K562 (cell line): ENCODE measurements around the gene HSPA1B. TPM values are rescaled to one million over a fixed set of nuclear protein-coding genes. Genes with fewer than 3 reads are reported as not detected.

Experiments
- ATAC-seq: fragments of 200-7000 bp; cut with Tn5 transposase; 3 replicates; pipeline ENCODE4 v1.9.1; 2020; ENCODE audit warnings: moderate library complexity
- BruUV-seq: library from RNA; stranded (reverse); fragments of 400-500 nt; replicated peaks from 2 replicates; lab custom pipeline; 2021; lab: Mats Ljungman, UMichigan
- CTCF ChIA-PET: fragments of 300-600 bp; formaldehyde crosslinking; extraction: SDS; loops from one replicate; lab custom pipeline; 2021; ENCODE audit warnings: low intra/inter-chr PET ratio; lab: Yijun Ruan, JAX
- POLR2A ChIA-PET: fragments of 300-600, 350-650 bp; sonication (Branson Sonifier 250); formaldehyde crosslinking; extraction: SDS; loops from one replicate; lab custom pipeline; 2021; ENCODE audit warnings: antibody characterized with exemption, inconsistent platforms; lab: Yijun Ruan, JAX
- DNase-seq, 4 experiments: peaks; one replicate each; pipeline versions ENCODE4 v3.0.0 to v3.0.0-alpha.2; 2011 to 2018; ENCODE audit warnings: low spot score in 3 of 4, mixed read lengths in 3 of 4; ENCODE audit errors: extremely low read depth in 1 of 4
- FAIRE-seq: peaks from 2 replicates; lab custom pipeline; 2011; peaks lifted over from hg19 to GRCh38; lab: Jason Lieb, UNC
- H2AFZ ChIP-seq: 2 replicates; pipeline ENCODE4 v1.6.0; 2011; ENCODE audit warnings: low read depth, low read length, control low read depth, inconsistent platforms
- H3K27ac ChIP-seq: fragments of 200-600 bp; 3 replicates; pipeline ENCODE4 v1.8.0; 2011; ENCODE audit warnings: low read depth, mild to moderate bottlenecking, control low read depth, inconsistent platforms, low read length, moderate library complexity, mixed read lengths; ENCODE audit errors: extremely low read depth
- H3K27me3 ChIP-seq, 2 experiments: fragments of 300-600 bp in 1 of 2; 2 replicates in 1 of 2; 3 replicates in 1 of 2; pipeline versions ENCODE4 v1.6.0 to v1.8.0; 2011; ENCODE audit warnings: inconsistent platforms in 2 of 2, low read length in 2 of 2, mild to moderate bottlenecking in 1 of 2, mixed read lengths in 1 of 2, moderate library complexity in 1 of 2; ENCODE audit not compliant: control insufficient read depth in 2 of 2, insufficient read depth in 2 of 2
- H3K36me3 ChIP-seq: fragments of 300-600 bp; 3 replicates; pipeline ENCODE4 v1.8.0; 2011; ENCODE audit warnings: mild to moderate bottlenecking, low read length, inconsistent platforms; ENCODE audit not compliant: control insufficient read depth, insufficient read depth
- H3K4me1 ChIP-seq, 2 experiments: fragments of 200-600 bp in 1 of 2; replicated peaks in 1 of 2; 2 replicates in 1 of 2; 3 replicates in 1 of 2; pipeline versions ENCODE4 v1.5.1 to v1.8.0; 2011; ENCODE audit warnings: inconsistent platforms in 2 of 2, low read length in 2 of 2, mild to moderate bottlenecking in 1 of 2, mixed read lengths in 1 of 2, moderate library complexity in 1 of 2; ENCODE audit not compliant: control insufficient read depth in 2 of 2, insufficient read depth in 2 of 2
- H3K4me2 ChIP-seq: 2 replicates; pipeline ENCODE4 v1.6.1; 2011; ENCODE audit warnings: low read length, control low read depth, inconsistent platforms, mixed read lengths; ENCODE audit not compliant: insufficient read depth
- H3K4me3 ChIP-seq: fragments of 200-600 bp; sonication (generic), shearing (Covaris generic); 2 replicates; pipeline ENCODE4 v1.5.1; 2016; ENCODE audit warnings: control low read depth, inconsistent platforms
- H3K79me2 ChIP-seq: fragments of 200-600 bp; 3 replicates; pipeline ENCODE4 v1.8.0; 2011; ENCODE audit warnings: low read length, inconsistent platforms; ENCODE audit not compliant: control insufficient read depth, insufficient read depth
- H3K9ac ChIP-seq, 2 experiments: 2 replicates each; pipeline versions ENCODE4 v1.6.0 to v1.6.1; 2011; ENCODE audit warnings: low read depth in 2 of 2, low read length in 2 of 2, control low read depth in 1 of 2, inconsistent platforms in 1 of 2, mild to moderate bottlenecking in 1 of 2, mixed read lengths in 1 of 2; ENCODE audit not compliant: insufficient read depth in 1 of 2
- H3K9me1 ChIP-seq: one replicate; pipeline ENCODE4 v1.6.0; 2011; ENCODE audit warnings: inconsistent platforms, mild to moderate bottlenecking, low read length, moderate library complexity; ENCODE audit not compliant: control insufficient read depth, insufficient read depth
- H3K9me3 ChIP-seq: replicated peaks from 2 replicates; pipeline ENCODE4 v1.5.1; 2011; ENCODE audit warnings: low read depth, low read length, inconsistent platforms; ENCODE audit not compliant: control insufficient read depth, insufficient read depth
- H4K20me1 ChIP-seq: replicated peaks from 2 replicates; pipeline ENCODE4 v1.6.1; 2011; ENCODE audit warnings: low read length, inconsistent platforms, mixed read lengths; ENCODE audit not compliant: control insufficient read depth, insufficient read depth
- BRCA1 ChIP-seq, 2 experiments: fragments of 450-650 bp in 1 of 2; sonication (generic) in 1 of 2; formaldehyde crosslinking in 1 of 2; IDR thresholded peaks; 2 replicates each; pipeline versions ENCODE4 v1.5.0 to v1.6.1; 2017 to 2020; ENCODE audit warnings: mild to moderate bottlenecking in 1 of 2, missing genetic modification reagents in 1 of 2
- TFAP4 ChIP-seq: sonication (generic); formaldehyde crosslinking; IDR thresholded peaks from 2 replicates; pipeline ENCODE4 v1.8.0; 2022; ENCODE audit warnings: missing genetic modification reagents, mild to moderate bottlenecking, moderate library complexity, borderline replicate concordance
- ZFX ChIP-seq: sonication (generic); formaldehyde crosslinking; IDR thresholded peaks from 2 replicates; pipeline ENCODE4 v1.8.0; 2022; ENCODE audit warnings: mild to moderate bottlenecking, missing genetic modification reagents, moderate library complexity
- WGBS: fragments of 100-300 bp; shearing (Covaris generic); methylation state at CpG from one replicate; pipeline ENCODE4 v1.1.6; 2016; ENCODE audit warnings: low coverage, mixed read lengths; ENCODE audit not compliant: insufficient coverage; ENCODE audit errors: missing lambda C conversion rate; 5-methylcytosine and 5-hydroxymethylcytosine counted together
- in situ Hi-C: fragments of 300-500 bp; cut with MboI; formaldehyde crosslinking; loops from 4 replicates; pipeline ENCODE4 v1.15.0; 2018; ENCODE audit warnings: inconsistent platforms, mixed read lengths
- intact Hi-C: fragments of 100-400 bp; cut with micrococcal nuclease; formaldehyde crosslinking; loops from 2 replicates; pipeline ENCODE4 v1.14.2; 2022
- polyA plus RNA-seq, 8 experiments: library from polyadenylated mRNA; depleted of rRNA in 4 of 8; stranded (reverse) in 5 of 8; unstranded in 3 of 8; fragments of >200 nt; fragmentation: Nextera tagmentation in 2 of 8; fragmentation: Illumina TruSeq in 1 of 8; extraction: Ambion mirVana in 2 of 8; extraction: Trizol in 1 of 8; gene quantifications; 2 replicates each; pipeline versions ENCODE4 v1.2.1 to v1.2.3, GENCODE V29; 2011 to 2014; ENCODE audit warnings: inconsistent platforms in 1 of 8, missing spikeins in 1 of 8
- total RNA-seq, 7 experiments: library from RNA; depleted of rRNA in 6 of 7; stranded (reverse); fragments of >200 nt in 6 of 7; fragmentation: Illumina TruSeq in 2 of 7; extraction: Trizol in 2 of 7; gene quantifications; 2 replicates each; pipeline versions ENCODE4 v1.2.1 to v1.2.3, GENCODE V29; 2011 to 2021; ENCODE audit warnings: low replicate concordance in 1 of 7
- TF ChIP-seq, protein P1 (sequence below): conservative IDR thresholded peaks from 2 replicates; pipeline ENCODE4 v1.6.1; 2011; ENCODE audit warnings: low read depth, mild to moderate bottlenecking, low read length; ENCODE audit not compliant: control insufficient read depth
- TF ChIP-seq, protein P2 (sequence below): IDR thresholded peaks from 3 replicates; pipeline ENCODE4 v1.6.1; 2011; ENCODE audit warnings: borderline replicate concordance, mild to moderate bottlenecking; ENCODE audit not compliant: insufficient read length, insufficient read depth

HSPA1B gene
- total and polyA plus RNA-seq, 9 of the 15 experiments (the other 6 are each of a cell fraction or from before 2014, with no cell fraction given): 0.27 to 227 (median 51.2) TPM

DNA sequence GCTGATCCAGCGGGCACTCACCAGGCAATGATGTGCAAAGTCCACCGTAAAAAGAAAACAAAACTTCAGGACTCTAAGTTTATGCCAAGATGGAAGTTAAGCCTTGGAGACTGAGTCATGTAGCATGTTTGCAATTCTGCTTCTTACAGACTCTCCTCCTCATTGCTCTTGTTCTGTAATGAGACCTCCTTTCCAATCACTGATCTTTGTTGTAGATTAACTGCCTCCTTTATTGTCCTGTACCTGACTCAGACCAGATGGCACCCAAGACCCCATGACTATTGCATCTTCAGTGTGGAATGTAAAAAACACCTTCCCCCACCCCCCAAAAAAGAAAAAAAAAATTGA, 23.9 kb downstream of the HSPA1B start:
- no peak overlapping the region for H3K27ac ChIP-seq
- no peak overlapping the region for H3K4me3 ChIP-seq
- DNase-seq (no peak), FAIRE-seq (no peak), ATAC-seq (no peak)
- in situ Hi-C loops (no loop called here), intact Hi-C loops (no loop called here)
- H2AFZ ChIP-seq: peak overlapping the region; percentile 4; the same call in 1 of the 2 replicates
- no peak overlapping the region for H3K4me2 ChIP-seq
- H4K20me1 ChIP-seq: no peaks in the 10 kb centered on the region
- no TSS peak for BruUV-seq
- no peaks in the 10 kb centered on the region for H3K36me3 ChIP-seq
- ChIA-PET CTCF (interaction anchor here (0.9 kb wide), 1 partner anchor 126 kb away, joined by 3 read pairs; no protein-coding TSS in a partner anchor), POLR2A (interaction anchor here (1.0 to 15.7 kb wide), 5 partner anchors 8 to 200 kb away, joined by 3 to 229 read pairs (median 4); partner anchors contain the start of gene GPANK1)
- H3K9me3 ChIP-seq: no peaks in the 10 kb centered on the region; the same call in 1 of the 2 replicates
- H3K9ac ChIP-seq: no peak overlapping the region
- no peaks in the 10 kb centered on the region for H3K79me2 ChIP-seq
- peaks cover 0 to 8% of the 10 kb centered on the region in 2 experiments; a peak in 2 of 5 replicates for H3K4me1 ChIP-seq
- WGBS: 22% methylated on average over 2 of the region's 2 CpGs
- H3K27me3 ChIP-seq: no peaks in the 10 kb centered on the region
- H3K9me1 ChIP-seq: no peaks in the 10 kb centered on the region
- TF ChIP-seq ZFX (CRISPR knock-in tag) (0 out of 2 replicates have a peak, but pooled peaks have one; percentile 17), BRCA1 (IDR thresholded peaks at IDR 0.05) (no peak), BRCA1 (CRISPR knock-in tag; IDR thresholded peaks at IDR 0.05) (0 out of 2 replicates have a peak, but pooled peaks have one; percentile 17), TFAP4 (peak; percentile 18; the same call in 1 of the 2 replicates)
- TF ChIP-seq, protein P1, sequence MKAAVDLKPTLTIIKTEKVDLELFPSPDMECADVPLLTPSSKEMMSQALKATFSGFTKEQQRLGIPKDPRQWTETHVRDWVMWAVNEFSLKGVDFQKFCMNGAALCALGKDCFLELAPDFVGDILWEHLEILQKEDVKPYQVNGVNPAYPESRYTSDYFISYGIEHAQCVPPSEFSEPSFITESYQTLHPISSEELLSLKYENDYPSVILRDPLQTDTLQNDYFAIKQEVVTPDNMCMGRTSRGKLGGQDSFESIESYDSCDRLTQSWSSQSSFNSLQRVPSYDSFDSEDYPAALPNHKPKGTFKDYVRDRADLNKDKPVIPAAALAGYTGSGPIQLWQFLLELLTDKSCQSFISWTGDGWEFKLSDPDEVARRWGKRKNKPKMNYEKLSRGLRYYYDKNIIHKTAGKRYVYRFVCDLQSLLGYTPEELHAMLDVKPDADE: 0 out of 2 replicates have a peak, but pooled peaks have one; percentile 36
- TF ChIP-seq, protein P2, sequence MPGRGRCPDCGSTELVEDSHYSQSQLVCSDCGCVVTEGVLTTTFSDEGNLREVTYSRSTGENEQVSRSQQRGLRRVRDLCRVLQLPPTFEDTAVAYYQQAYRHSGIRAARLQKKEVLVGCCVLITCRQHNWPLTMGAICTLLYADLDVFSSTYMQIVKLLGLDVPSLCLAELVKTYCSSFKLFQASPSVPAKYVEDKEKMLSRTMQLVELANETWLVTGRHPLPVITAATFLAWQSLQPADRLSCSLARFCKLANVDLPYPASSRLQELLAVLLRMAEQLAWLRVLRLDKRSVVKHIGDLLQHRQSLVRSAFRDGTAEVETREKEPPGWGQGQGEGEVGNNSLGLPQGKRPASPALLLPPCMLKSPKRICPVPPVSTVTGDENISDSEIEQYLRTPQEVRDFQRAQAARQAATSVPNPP: no peak
